GM13977 (cell line): ENCODE data around the gene SMYD3.
"Not testable (repeated sequence)": the region's sequence is repeated elsewhere in the genome, so short reads cannot be mapped to it uniquely, and the experiment has no call there.

Source experiments
- DNase-seq: peaks from one replicate; pipeline ENCODE4 v3.0.0; 2012; ENCODE audit warnings: low spot score
- CTCF ChIP-seq: IDR thresholded peaks from 2 replicates; pipeline ENCODE4 v1.5.1; 2012; ENCODE audit warnings: mild to moderate bottlenecking, control low read depth; ENCODE audit not compliant: insufficient read depth; ENCODE audit errors: extremely low read depth, missing control alignments
- in situ Hi-C: fragments of 300-500 bp; cut with MboI; formaldehyde crosslinking; loops from one replicate; pipeline ENCODE4 v1.12.0; 2022; ENCODE audit warnings: low sequenced_read_pairs, low pct_unique_long_range_greater_than_20kb, mixed read lengths, inconsistent platforms; ENCODE audit not compliant: unreplicated experiment

SMYD3 gene

GRCh38 chr1:246332078-246332477 lies 175.0 kb downstream of the SMYD3 start:
- no peak for DNase-seq
- TF ChIP-seq CTCF = no peak
- in situ Hi-C loops = no loop called here

GRCh38 chr1:246329900-246330299 lies 177.2 kb downstream of the SMYD3 start:
- peak; percentile 81 for DNase-seq
- TF ChIP-seq CTCF = no peak
- in situ Hi-C loops = no loop called here

- DNase-seq, in situ Hi-C loops: not testable (repeated sequence)
Measured at GRCh38 chr1:246329292-246329691, 177.8 kb downstream of the SMYD3 start.

- DNase-seq = no peak
- in situ Hi-C loops = no loop called here
- no peak for TF ChIP-seq CTCF
Measured at GRCh38 chr1:246324711-246325110, 182.4 kb downstream of the SMYD3 start.

- in situ Hi-C loops, DNase-seq: not testable (repeated sequence)
Measured at GRCh38 chr1:246324033-246324432, 183.0 kb downstream of the SMYD3 start.

GRCh38 chr1:246320286-246320685 lies 186.8 kb downstream of the SMYD3 start:
- no peak for TF ChIP-seq CTCF
- in situ Hi-C loops = no loop called here
- no peak for DNase-seq

GRCh38 chr1:246319083-246319714 lies 187.9 kb downstream of the SMYD3 start:
- TF ChIP-seq CTCF = no peak
- in situ Hi-C loops = no loop called here
- DNase-seq = no peak

- in situ Hi-C loops = no loop called here
- no peak for TF ChIP-seq CTCF
- DNase-seq = no peak
Measured at GRCh38 chr1:246318622-246319021, 188.5 kb downstream of the SMYD3 start.
